HepG2 (cell line): ENCODE measurements around the gene SSNA1. TPM values are rescaled to one million over a fixed set of nuclear protein-coding genes. Genes with fewer than 3 reads are reported as not detected.

Source experiments
- BORCS8-MEF2B ChIP-seq: sonication (generic); formaldehyde crosslinking; IDR thresholded peaks from 2 replicates; pipeline ENCODE4 v1.8.0; 2022; ENCODE audit warnings: mild to moderate bottlenecking, missing genetic modification reagents
- ETV5 ChIP-seq: IDR thresholded peaks from 2 replicates; pipeline ENCODE4 v1.6.1; 2018; ENCODE audit warnings: missing biosample characterization, missing genetic modification reagents, inconsistent platforms, borderline replicate concordance
- FIP1L1 ChIP-seq: fragments of 200-400 bp; formaldehyde crosslinking; IDR thresholded peaks from 2 replicates; pipeline ENCODE4 v1.6.1; 2018; ENCODE audit warnings: low read depth, mild to moderate bottlenecking, low read length, moderate library complexity, borderline replicate concordance; ENCODE audit not compliant: insufficient read depth
- FOSL2 ChIP-seq: sonication (generic); formaldehyde crosslinking; IDR thresholded peaks from 2 replicates; pipeline ENCODE4 v1.4.0; 2020; ENCODE audit warnings: missing genetic modification reagents
- FOXA1 ChIP-seq, 2 experiments: fragments of 450-650 bp in 1 of 2; sonication (generic) in 1 of 2; formaldehyde crosslinking in 1 of 2; IDR thresholded peaks; 2 replicates each; pipeline versions ENCODE4 v1.4.0 to v1.6.1; 2016 to 2020; ENCODE audit warnings: missing genetic modification reagents in 1 of 2
- FOXO1 ChIP-seq: sonication (generic); formaldehyde crosslinking; IDR thresholded peaks from 2 replicates; pipeline ENCODE4 v1.4.0; 2020; ENCODE audit warnings: missing genetic modification reagents
- HDAC2 ChIP-seq: sonication (generic); formaldehyde crosslinking; IDR thresholded peaks from 2 replicates; pipeline ENCODE4 v1.4.0; 2020; ENCODE audit warnings: missing genetic modification reagents
- KMT2B ChIP-seq: IDR thresholded peaks from 2 replicates; pipeline ENCODE4 v1.6.1; 2016; ENCODE audit warnings: missing genetic modification reagents, missing compliant biosample characterization
- PHF5A ChIP-seq: IDR thresholded peaks from one replicate; pipeline ENCODE4 v1.6.1; 2018; ENCODE audit warnings: low read depth, missing genetic modification reagents; ENCODE audit not compliant: unreplicated experiment
- SMAD3 ChIP-seq: sonication (generic); formaldehyde crosslinking; IDR thresholded peaks from 2 replicates; pipeline ENCODE4 v1.4.0; 2020; ENCODE audit warnings: missing genetic modification reagents
- SMYD3 ChIP-seq: sonication (generic); formaldehyde crosslinking; IDR thresholded peaks from 2 replicates; pipeline ENCODE4 v1.8.1; 2023; ENCODE audit warnings: mild to moderate bottlenecking, missing genetic modification reagents
- SPEN ChIP-seq: sonication (generic); formaldehyde crosslinking; IDR thresholded peaks from 2 replicates; pipeline ENCODE4 v1.5.1; 2020; ENCODE audit warnings: low read depth, mild to moderate bottlenecking, missing genetic modification reagents
- SUZ12 ChIP-seq: fragments of 150-350 bp; IDR thresholded peaks from 2 replicates; pipeline ENCODE4 v1.6.1; 2014; ENCODE audit warnings: low read depth, low read length
- ZNF331 ChIP-seq: sonication (generic); formaldehyde crosslinking; IDR thresholded peaks from 2 replicates; pipeline ENCODE4 v1.4.0; 2020; ENCODE audit warnings: missing genetic modification reagents
- polyA plus RNA-seq, 8 experiments: library from polyadenylated mRNA; depleted of rRNA in 3 of 8; stranded (reverse) in 7 of 8; unstranded in 1 of 8; fragments of >200 nt; fragmentation: Illumina TruSeq in 4 of 8; extraction: Trizol in 4 of 8; gene quantifications; 2 replicates each; pipeline versions ENCODE4 v1.2.1 to v1.2.3, GENCODE V29; 2011 to 2016; ENCODE audit warnings: low read depth in 4 of 8, missing spikeins in 1 of 8, mixed read lengths in 1 of 8; ENCODE audit not compliant: insufficient read depth in 1 of 8
- total RNA-seq, 5 experiments: library from RNA; depleted of rRNA; stranded (reverse); fragments of >200 nt; fragmentation: Illumina TruSeq; extraction: Trizol; gene quantifications; 2 replicates each; pipeline ENCODE4 v1.2.3, GENCODE V29; 2016; ENCODE audit warnings: low read depth in 1 of 5
- TF ChIP-seq, protein P1 (sequence below): sonication (generic); formaldehyde crosslinking; IDR thresholded peaks from 2 replicates; pipeline ENCODE4 v1.8.0; 2022; ENCODE audit warnings: low read depth, missing genetic modification reagents
- TF ChIP-seq, protein P2 (sequence below): sonication (generic); formaldehyde crosslinking; IDR thresholded peaks from 2 replicates; pipeline ENCODE4 v1.9.0; 2021; ENCODE audit warnings: missing genetic modification reagents, mild to moderate bottlenecking, borderline replicate concordance
- TF ChIP-seq, protein P3 (sequence below): sonication (generic); formaldehyde crosslinking; IDR thresholded peaks from 2 replicates; pipeline ENCODE4 v1.4.0; 2020; ENCODE audit warnings: missing genetic modification reagents, mild to moderate bottlenecking, borderline replicate concordance
- TF ChIP-seq, protein P4 (sequence below): conservative IDR thresholded peaks from 2 replicates; pipeline ENCODE4 v1.6.1; 2018; ENCODE audit warnings: missing genetic modification reagents

The SSNA1 gene
- total and polyA plus RNA-seq, 2 of the 13 experiments (the other 11 are each of a cell fraction or from before 2014, with no cell fraction given): 35.9 to 49.4 TPM

DNA sequence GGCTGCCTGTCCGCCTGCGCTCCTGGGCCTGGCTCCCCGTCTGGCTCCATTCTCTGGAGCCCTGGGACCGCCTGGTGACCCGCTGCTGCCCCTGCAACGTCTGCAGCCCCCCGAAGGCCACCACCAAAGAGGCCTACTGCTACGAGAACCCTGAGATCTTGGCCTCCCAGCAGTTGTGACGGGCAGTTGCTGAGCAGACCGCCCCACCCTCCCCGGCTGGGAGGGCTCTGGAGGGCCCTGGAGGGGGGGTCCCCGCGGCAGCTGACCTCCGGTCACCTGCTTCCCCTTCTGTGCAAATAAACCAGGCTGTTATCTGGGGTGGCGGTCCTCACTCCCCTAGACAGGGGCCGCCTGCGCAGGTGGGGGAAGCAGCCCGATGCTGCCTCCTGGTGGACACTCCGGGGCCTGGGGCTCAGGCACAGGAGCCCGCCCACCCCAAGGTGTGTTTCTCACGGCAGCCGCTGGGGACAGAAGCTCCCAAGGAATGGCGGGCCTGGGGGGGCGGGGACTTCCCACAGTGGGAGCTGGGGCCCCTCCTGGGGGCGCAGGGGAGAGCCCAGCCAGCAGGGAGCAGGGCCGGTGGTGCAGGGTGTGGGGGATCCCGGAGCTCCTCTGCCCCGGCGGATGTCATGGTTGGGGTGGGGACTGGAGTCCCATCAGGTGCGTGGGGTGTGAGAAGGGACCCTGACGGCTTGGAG, 47.9 kb downstream of the SSNA1 start (continued):
- TF ChIP-seq, protein P1, sequence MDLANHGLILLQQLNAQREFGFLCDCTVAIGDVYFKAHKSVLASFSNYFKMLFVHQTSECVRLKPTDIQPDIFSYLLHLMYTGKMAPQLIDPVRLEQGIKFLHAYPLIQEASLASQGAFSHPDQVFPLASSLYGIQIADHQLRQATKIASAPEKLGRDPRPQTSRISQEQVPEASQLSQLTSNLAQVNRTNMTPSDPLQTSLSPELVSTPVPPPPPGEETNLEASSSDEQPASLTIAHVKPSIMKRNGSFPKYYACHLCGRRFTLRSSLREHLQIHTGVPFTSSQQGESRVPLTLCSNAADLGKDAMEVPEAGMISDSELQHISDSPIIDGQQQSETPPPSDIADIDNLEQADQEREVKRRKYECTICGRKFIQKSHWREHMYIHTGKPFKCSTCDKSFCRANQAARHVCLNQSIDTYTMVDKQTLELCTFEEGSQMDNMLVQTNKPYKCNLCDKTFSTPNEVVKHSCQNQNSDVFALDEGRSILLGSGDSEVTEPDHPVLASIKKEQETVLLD (CRISPR knock-in tag): peak; percentile 61; the same call in 1 of the 2 replicates
- peak; percentile 76 for TF ChIP-seq HDAC2 (CRISPR knock-in tag)
- 0 out of 2 replicates have a peak, but pooled peaks have one; percentile 44 for TF ChIP-seq SMYD3 (CRISPR knock-in tag)
- TF ChIP-seq FOXO1 (CRISPR knock-in tag): peak; percentile 14; the same call in 1 of the 2 replicates
- TF ChIP-seq PHF5A (CRISPR knock-in tag): peak; percentile 70
- TF ChIP-seq, protein P2, sequence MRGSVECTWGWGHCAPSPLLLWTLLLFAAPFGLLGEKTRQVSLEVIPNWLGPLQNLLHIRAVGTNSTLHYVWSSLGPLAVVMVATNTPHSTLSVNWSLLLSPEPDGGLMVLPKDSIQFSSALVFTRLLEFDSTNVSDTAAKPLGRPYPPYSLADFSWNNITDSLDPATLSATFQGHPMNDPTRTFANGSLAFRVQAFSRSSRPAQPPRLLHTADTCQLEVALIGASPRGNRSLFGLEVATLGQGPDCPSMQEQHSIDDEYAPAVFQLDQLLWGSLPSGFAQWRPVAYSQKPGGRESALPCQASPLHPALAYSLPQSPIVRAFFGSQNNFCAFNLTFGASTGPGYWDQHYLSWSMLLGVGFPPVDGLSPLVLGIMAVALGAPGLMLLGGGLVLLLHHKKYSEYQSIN: no peak
- peak; percentile 97 for TF ChIP-seq ETV5 (CRISPR knock-in tag)
- no peak for TF ChIP-seq FOXA1 (IDR thresholded peaks at IDR 0.05)
- TF ChIP-seq FOXA1 (CRISPR knock-in tag; IDR thresholded peaks at IDR 0.05): peak; percentile 74
- TF ChIP-seq, protein P3, sequence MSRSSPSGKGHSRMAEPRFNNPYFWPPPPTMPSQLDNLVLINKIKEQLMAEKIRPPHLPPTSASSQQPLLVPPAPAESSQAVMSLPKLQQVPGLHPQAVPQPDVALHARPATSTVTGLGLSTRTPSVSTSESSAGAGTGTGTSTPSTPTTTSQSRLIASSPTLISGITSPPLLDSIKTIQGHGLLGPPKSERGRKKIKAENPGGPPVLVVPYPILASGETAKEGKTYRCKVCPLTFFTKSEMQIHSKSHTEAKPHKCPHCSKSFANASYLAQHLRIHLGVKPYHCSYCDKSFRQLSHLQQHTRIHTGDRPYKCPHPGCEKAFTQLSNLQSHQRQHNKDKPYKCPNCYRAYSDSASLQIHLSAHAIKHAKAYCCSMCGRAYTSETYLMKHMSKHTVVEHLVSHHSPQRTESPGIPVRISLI (CRISPR knock-in tag): no peak; the same call in 1 of the 2 replicates
- TF ChIP-seq SPEN (CRISPR knock-in tag): peak; percentile 73; the same call in 1 of the 2 replicates
- TF ChIP-seq KMT2B: peak; percentile 61; the same call in 1 of the 2 replicates
- TF ChIP-seq SMAD3 (CRISPR knock-in tag): peak; percentile 50; the same call in 1 of the 2 replicates
- TF ChIP-seq BORCS8-MEF2B (CRISPR knock-in tag): 0 out of 2 replicates have a peak, but pooled peaks have one; percentile 20
- no peak for TF ChIP-seq SUZ12
- TF ChIP-seq, protein P4, sequence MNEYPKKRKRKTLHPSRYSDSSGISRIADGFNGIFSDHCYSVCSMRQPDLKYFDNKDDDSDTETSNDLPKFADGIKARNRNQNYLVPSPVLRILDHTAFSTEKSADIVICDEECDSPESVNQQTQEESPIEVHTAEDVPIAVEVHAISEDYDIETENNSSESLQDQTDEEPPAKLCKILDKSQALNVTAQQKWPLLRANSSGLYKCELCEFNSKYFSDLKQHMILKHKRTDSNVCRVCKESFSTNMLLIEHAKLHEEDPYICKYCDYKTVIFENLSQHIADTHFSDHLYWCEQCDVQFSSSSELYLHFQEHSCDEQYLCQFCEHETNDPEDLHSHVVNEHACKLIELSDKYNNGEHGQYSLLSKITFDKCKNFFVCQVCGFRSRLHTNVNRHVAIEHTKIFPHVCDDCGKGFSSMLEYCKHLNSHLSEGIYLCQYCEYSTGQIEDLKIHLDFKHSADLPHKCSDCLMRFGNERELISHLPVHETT (CRISPR knock-in tag): no peak
- peak; percentile 39 for TF ChIP-seq FOSL2 (CRISPR knock-in tag)
- TF ChIP-seq FIP1L1: 0 out of 2 replicates have a peak, but pooled peaks have one; percentile 77
- TF ChIP-seq ZNF331 (CRISPR knock-in tag): peak; percentile 75; the same call in 1 of the 2 replicates
